Muscle layer of duodenum (tissue), 2 donors: ENCODE results near the gene TEKTIP1.
A peak's percentile ranks its signal among the peaks of the same experiment; 100 is the strongest.
"Not testable (repeated sequence)": the region's sequence is repeated elsewhere in the genome, so short reads cannot be mapped to it uniquely, and the experiment has no call there.

Experiments used
- H3K27ac ChIP-seq: one replicate; pipeline ENCODE4 v1.7.0; 2013; ENCODE audit warnings: mild to moderate bottlenecking, low read length
- H3K27me3 ChIP-seq: one replicate; pipeline ENCODE4 v1.7.0; 2013; ENCODE audit warnings: low read depth, mild to moderate bottlenecking, control low read depth, low read length
- H3K36me3 ChIP-seq, 2 donors: one replicate each; pipeline ENCODE4 v1.7.0; 2013; ENCODE audit warnings: low read length in 2 of 2, control low read depth in 1 of 2, mild to moderate bottlenecking in 1 of 2; ENCODE audit not compliant: insufficient read depth in 2 of 2, control insufficient read depth in 1 of 2
- H3K4me1 ChIP-seq, 2 donors: one replicate each; pipeline ENCODE4 v1.7.0; 2013; ENCODE audit warnings: low read length in 2 of 2, mild to moderate bottlenecking in 2 of 2, control low read depth in 1 of 2, moderate library complexity in 1 of 2; ENCODE audit not compliant: insufficient read depth in 2 of 2, control insufficient read depth in 1 of 2
- H3K4me3 ChIP-seq, 2 donors: one replicate each; pipeline ENCODE4 v1.7.0; 2013; ENCODE audit warnings: low read length in 2 of 2, low read depth in 1 of 2, mild to moderate bottlenecking in 1 of 2
- H3K9me3 ChIP-seq, 2 donors: one replicate each; pipeline ENCODE4 v1.7.0; 2013; ENCODE audit warnings: low read length in 2 of 2, control low read depth in 1 of 2, mild to moderate bottlenecking in 1 of 2; ENCODE audit not compliant: control insufficient read depth in 1 of 2
- donor health status: healthy.

Gene TEKTIP1

DNA sequence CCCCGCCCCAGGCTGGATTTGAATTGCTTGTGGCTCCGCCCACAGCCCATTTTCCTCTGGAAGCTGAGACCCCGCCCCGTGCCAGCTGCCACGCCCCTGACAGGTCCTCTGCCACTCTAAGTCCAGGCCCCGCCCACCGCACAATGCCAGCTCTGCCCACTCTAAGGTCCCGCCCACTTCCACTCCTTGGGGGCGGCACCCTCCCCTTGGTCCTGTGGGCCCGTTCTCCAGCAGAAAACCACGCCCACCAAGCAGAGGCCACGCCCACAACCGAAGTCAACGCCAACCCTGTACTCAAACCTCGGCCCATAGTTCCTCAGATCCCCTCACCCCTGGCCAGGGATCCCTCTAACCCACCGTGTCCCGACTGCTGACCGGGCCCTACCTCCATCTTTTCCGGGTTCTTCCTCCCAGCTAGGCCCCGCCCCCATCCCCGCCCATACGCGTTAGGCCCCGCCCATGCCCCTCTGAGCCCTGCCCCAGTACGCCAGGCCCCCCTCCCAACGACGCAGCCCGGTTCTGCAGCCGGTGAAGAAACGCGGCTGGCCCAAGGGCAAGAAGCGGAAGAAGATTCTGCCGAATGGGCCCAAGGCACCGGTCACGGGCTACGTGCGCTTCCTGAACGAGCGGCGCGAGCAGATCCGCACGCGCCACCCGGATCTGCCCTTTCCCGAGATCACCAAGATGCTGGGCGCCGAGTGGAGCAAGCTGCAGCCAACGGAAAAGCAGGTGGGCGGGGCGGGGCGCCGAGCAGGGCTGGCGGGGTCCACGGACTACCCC lies 35.1 kb downstream of the TEKTIP1 start:
- peak overlapping the region in 1 of 2 donors; percentile 87 for H3K4me3 ChIP-seq
- H3K27ac ChIP-seq, result no peak overlapping the region
- no peaks in the 10 kb centered on the region for H3K27me3 ChIP-seq
- H3K4me1 ChIP-seq, result peaks cover 0 to 25% of the 10 kb centered on the region in 2 donors
- no peaks in the 10 kb centered on the region for H3K9me3 ChIP-seq
- no peaks in the 10 kb centered on the region for H3K36me3 ChIP-seq

DNA sequence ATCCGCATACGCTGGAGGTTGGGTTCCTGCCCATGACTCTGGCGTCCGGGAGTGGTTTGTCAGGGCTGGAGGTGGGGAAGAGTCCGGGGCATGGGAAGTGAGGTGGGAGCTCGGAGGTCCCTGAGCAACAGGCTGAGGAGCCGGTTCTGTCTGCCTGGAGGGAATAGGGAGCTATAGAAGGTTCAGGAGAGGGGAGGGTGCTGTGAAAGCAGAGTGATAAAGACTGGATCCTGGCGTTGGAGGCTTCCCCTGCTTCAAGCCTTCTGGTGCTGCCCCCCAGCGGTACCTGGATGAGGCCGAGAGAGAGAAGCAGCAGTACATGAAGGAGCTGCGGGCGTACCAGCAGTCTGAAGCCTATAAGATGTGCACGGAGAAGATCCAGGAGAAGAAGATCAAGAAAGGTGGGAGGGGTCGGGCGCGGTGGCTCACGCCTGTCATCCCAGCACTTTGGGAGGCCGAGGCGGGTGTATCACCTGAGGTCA lies 36.3 kb downstream of the TEKTIP1 start:
- H3K4me1 ChIP-seq, result peaks cover 0 to 27% of the 10 kb centered on the region in 2 donors
- no peaks in the 10 kb centered on the region for H3K9me3 ChIP-seq
- H3K27me3 ChIP-seq, result no peaks in the 10 kb centered on the region
- no peak overlapping the region for H3K27ac ChIP-seq
- H3K4me3 ChIP-seq, result no peak overlapping the region
- no peaks in the 10 kb centered on the region for H3K36me3 ChIP-seq

GRCh38 chr19:3575949-3576673 lies 37.1 kb downstream of the TEKTIP1 start:
- Histone ChIP-seq H3K36me3 (no peaks in the 10 kb centered on the region), H3K27me3 (no peaks in the 10 kb centered on the region), H3K9me3 (no peaks in the 10 kb centered on the region), H3K4me1 (peaks cover 0 to 32% of the 10 kb centered on the region in 2 donors), H3K27ac (no peak overlapping the region), H3K4me3 (peak overlapping the region; percentile 46 to 66)

- H3K36me3 ChIP-seq, result no peaks in the 10 kb centered on the region
- no peak overlapping the region for H3K27ac ChIP-seq
- H3K4me3 ChIP-seq, result peak overlapping the region; percentile 46 to 66
- H3K9me3 ChIP-seq, result no peaks in the 10 kb centered on the region
- peaks cover 0 to 32% of the 10 kb centered on the region in 2 donors for H3K4me1 ChIP-seq
- no peaks in the 10 kb centered on the region for H3K27me3 ChIP-seq
Observed at GRCh38 chr19:3576696-3577443, 37.9 kb downstream of the TEKTIP1 start.

GRCh38 chr19:3577723-3578344 lies 38.9 kb downstream of the TEKTIP1 start:
- H3K36me3 ChIP-seq, result no peaks in the 10 kb centered on the region
- no peaks in the 10 kb centered on the region for H3K9me3 ChIP-seq
- no peaks in the 10 kb centered on the region for H3K27me3 ChIP-seq
- peaks cover 0 to 32% of the 10 kb centered on the region in 2 donors for H3K4me1 ChIP-seq
- no peak overlapping the region for H3K4me3 ChIP-seq
- H3K27ac ChIP-seq, result no peak overlapping the region

GRCh38 chr19:3578390-3578789 lies 39.4 kb downstream of the TEKTIP1 start:
- Histone ChIP-seq H3K36me3 (no peaks in the 10 kb centered on the region), H3K27ac (no peak overlapping the region), H3K4me3 (no peak overlapping the region), H3K9me3 (no peaks in the 10 kb centered on the region), H3K27me3 (no peaks in the 10 kb centered on the region), H3K4me1 (peaks cover 0 to 29% of the 10 kb centered on the region in 2 donors)

DNA sequence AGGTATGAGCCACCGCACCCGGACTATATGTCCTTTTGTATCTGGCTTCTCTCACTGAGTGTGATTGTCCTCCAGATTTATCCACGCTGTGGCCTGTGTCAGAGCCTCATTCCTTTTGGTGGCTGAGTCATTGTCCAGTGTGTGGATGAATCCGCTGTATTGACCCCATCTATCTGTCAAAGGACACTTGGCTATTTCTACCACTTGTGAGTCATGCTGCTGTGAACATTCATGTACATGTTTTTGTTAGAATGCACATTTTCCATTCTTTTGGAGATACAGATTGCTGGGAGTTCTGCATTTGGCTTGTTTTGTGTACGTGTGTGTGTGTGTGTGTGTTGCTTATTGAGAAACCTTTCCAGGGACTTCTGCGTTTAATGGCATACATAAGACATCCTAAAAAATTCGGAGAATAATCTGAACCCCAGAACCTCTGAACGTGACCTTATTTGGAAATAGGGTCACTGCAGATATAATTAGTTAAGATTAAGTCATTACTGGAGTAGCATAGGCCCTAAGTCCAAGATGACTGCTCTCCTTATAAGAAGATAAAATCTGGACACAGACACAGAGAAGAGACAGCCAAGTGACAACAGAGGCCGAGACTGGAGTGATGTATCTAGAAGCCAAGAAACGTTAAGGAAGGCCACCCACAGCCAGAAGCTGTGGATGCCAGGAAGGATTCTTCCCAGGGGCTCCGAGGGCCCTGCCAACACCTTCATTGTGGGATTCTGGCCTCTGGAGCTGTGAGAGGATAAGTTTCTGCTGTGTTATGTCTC lies 41.4 kb downstream of the TEKTIP1 start:
- Histone ChIP-seq H3K27me3 (no peaks in the 10 kb centered on the region), H3K27ac (peak overlapping the region; percentile 50), H3K36me3 (no peaks in the 10 kb centered on the region), H3K9me3 (no peaks in the 10 kb centered on the region), H3K4me1 (peaks cover 0 to 23% of the 10 kb centered on the region in 2 donors), H3K4me3 (no peak overlapping the region)

GRCh38 chr19:3581792-3582191 lies 42.8 kb downstream of the TEKTIP1 start:
- H3K27me3 ChIP-seq, H3K36me3 ChIP-seq, H3K9me3 ChIP-seq, H3K4me3 ChIP-seq, H3K27ac ChIP-seq: not testable (repeated sequence)
- H3K4me1 ChIP-seq, result peaks cover 0 to 18% of the 10 kb centered on the region in 2 donors

DNA sequence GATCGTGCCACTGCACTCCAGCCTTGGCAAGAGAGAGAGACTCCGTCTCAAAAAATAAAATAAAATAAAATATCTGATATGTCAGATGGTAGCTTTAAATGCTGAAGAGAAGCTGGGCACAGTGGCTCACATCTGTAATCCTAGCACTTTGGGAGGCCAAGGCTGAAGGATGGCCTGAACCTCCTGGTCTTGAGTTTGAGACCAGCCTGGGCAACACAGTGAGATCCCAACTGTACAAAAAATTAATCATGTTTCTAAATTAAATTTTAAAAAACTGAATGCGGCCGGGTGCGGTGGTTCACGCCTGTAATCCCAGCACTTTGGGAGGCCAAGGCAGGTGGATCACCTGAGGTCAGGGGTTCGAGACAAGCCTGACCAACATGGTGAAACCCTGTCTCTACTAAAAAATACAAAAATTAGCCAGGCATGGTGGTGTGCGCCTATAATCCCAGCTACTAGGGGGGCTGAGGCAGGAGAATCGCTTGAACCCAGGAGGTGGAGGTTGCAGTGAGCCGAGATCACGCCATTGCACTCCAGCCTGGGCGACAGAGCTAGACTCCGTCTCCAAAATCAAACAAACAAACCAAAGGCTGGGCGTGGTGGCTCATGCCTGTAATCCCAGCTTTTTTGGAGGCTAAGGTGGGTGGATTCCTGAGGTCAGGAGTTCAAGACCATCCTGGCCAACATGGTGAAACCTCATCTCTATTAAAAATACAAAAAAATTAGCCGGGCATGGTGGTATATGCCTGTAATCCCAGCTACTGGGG lies 45.2 kb downstream of the TEKTIP1 start:
- peaks cover 0 to 18% of the 10 kb centered on the region in 2 donors for H3K4me1 ChIP-seq
- not testable (repeated sequence) for H3K27ac ChIP-seq, H3K27me3 ChIP-seq, H3K36me3 ChIP-seq, H3K4me3 ChIP-seq, H3K9me3 ChIP-seq
